A673 (cell line): ENCODE measurements around the gene EEF2K.

Experiments
- EZH2 ChIP-seq: fragments of 200-600 bp; sonication (generic); IDR thresholded peaks from 2 replicates; pipeline ENCODE4 v1.6.1; 2017; ENCODE audit warnings: borderline replicate concordance, low read depth, mild to moderate bottlenecking, mixed read lengths, antibody characterized with exemption, low read length; ENCODE audit not compliant: poor library complexity, severe bottlenecking
- TF ChIP-seq, protein P1 (sequence below): fragments of 300-800, 200-600 bp; sonication (generic); conservative IDR thresholded peaks from 2 replicates; pipeline ENCODE4 v1.5.1; 2017; ENCODE audit warnings: low read depth, mild to moderate bottlenecking, antibody characterized with exemption, low read length, moderate library complexity, mixed read lengths

GRCh38 chr16:22323173-22323958 is 117.3 kb downstream of the EEF2K start:
- TF ChIP-seq, protein P1, sequence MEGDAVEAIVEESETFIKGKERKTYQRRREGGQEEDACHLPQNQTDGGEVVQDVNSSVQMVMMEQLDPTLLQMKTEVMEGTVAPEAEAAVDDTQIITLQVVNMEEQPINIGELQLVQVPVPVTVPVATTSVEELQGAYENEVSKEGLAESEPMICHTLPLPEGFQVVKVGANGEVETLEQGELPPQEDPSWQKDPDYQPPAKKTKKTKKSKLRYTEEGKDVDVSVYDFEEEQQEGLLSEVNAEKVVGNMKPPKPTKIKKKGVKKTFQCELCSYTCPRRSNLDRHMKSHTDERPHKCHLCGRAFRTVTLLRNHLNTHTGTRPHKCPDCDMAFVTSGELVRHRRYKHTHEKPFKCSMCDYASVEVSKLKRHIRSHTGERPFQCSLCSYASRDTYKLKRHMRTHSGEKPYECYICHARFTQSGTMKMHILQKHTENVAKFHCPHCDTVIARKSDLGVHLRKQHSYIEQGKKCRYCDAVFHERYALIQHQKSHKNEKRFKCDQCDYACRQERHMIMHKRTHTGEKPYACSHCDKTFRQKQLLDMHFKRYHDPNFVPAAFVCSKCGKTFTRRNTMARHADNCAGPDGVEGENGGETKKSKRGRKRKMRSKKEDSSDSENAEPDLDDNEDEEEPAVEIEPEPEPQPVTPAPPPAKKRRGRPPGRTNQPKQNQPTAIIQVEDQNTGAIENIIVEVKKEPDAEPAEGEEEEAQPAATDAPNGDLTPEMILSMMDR: no peak
- TF ChIP-seq EZH2: no peak
